MM.1S (cell line): ENCODE results near the gene PARVB.

Experiments used
- CTCF ChIP-seq: fragments of 300-600 bp; sonication (generic); IDR thresholded peaks from 2 replicates; pipeline ENCODE4 v1.5.1; 2016; ENCODE audit warnings: antibody characterized with exemption, low read length, mixed read lengths
- EZH2 ChIP-seq: fragments of 300-600 bp; sonication (generic); optimal IDR thresholded peaks from 2 replicates; pipeline ENCODE3; 2017; ENCODE audit warnings: low read depth, mild to moderate bottlenecking, antibody characterized with exemption, low read length, mixed read lengths
- EZH2phosphoT487 ChIP-seq: fragments of 300-600 bp; sonication (generic); IDR thresholded peaks from 2 replicates; pipeline ENCODE4 v1.6.1; 2018; ENCODE audit warnings: antibody characterized with exemption, low read length

- TF ChIP-seq CTCF (no peak), EZH2phosphoT487 (no peak), EZH2 (no peak)
Measured at GRCh38 chr22:44127356-44127755, 103.3 kb downstream of the PARVB start.
